Measurements from ENCODE around the gene ENTPD2.

GRCh38 chr9:137026828-137027227, 27.0 kb downstream of the ENTPD2 start:
- no peak for TF ChIP-seq CTCF (IDR thresholded peaks at IDR 0.05)
- no peak for TF ChIP-seq POLR2A (IDR thresholded peaks at IDR 0.05)
